Activated CD4-positive, alpha-beta T cell treated with anti-CD3 and anti-CD28 coated beads, Interleukin-2, amount 10 ng/mL, durations not matched to agents 7 days and 5 days (primary cell): ENCODE measurements around the gene SDHB. TPM values are rescaled to one million over a fixed set of nuclear protein-coding genes. Genes with fewer than 3 reads are reported as not detected.

Source experiments
- CTCF ChIA-PET: fragments of 350-600 bp; sonication (Branson Sonifier 250); formaldehyde crosslinking; loops from one replicate; lab custom pipeline; 2021; ENCODE audit warnings: antibody characterized with exemption; lab: Charles Lee
- POLR2A ChIA-PET: fragments of 350-600 bp; sonication (Branson Sonifier 250); formaldehyde crosslinking; loops from one replicate; lab custom pipeline; 2021; ENCODE audit warnings: antibody characterized with exemption; lab: Charles Lee
- DNase-seq: peaks from one replicate; pipeline ENCODE4 v3.0.0-alpha.2; 2020
- H3K27ac Mint-ChIP-seq: one replicate; pipeline ENCODE4 v1.8.0; 2021; ENCODE audit warnings: mild to moderate bottlenecking, moderate library complexity, mixed read lengths
- H3K27me3 Mint-ChIP-seq: one replicate; pipeline ENCODE4 v1.8.0; 2021; ENCODE audit warnings: mixed read lengths
- H3K36me3 Mint-ChIP-seq: one replicate; pipeline ENCODE4 v1.8.0; 2021; ENCODE audit warnings: low read depth, mixed read lengths
- H3K4me1 Mint-ChIP-seq: one replicate; pipeline ENCODE4 v1.8.0; 2021; ENCODE audit warnings: mixed read lengths
- H3K4me3 Mint-ChIP-seq: one replicate; pipeline ENCODE4 v1.8.0; 2021; ENCODE audit warnings: mild to moderate bottlenecking, moderate library complexity, mixed read lengths
- H3K9me3 Mint-ChIP-seq: one replicate; pipeline ENCODE4 v1.8.0; 2021; ENCODE audit warnings: mixed read lengths
- total RNA-seq, 2 experiments: library from RNA; stranded (reverse); gene quantifications; one replicate each; pipeline ENCODE4 v1.2.3, GENCODE V29; 2021

SDHB gene
- 10 to 100 TPM; 77.7 to 82.8 TPM for total RNA-seq

- peaks cover 7% of the 10 kb centered on the region for H3K27me3 Mint-ChIP-seq
- ChIA-PET CTCF (interaction anchor here (1.0 to 1.9 kb wide), 3 partner anchors 9 to 102 kb away, joined by 3 to 4 read pairs (median 4); no protein-coding TSS in a partner anchor), POLR2A (no interaction called here)
- no peaks in the 10 kb centered on the region for H3K9me3 Mint-ChIP-seq
- DNase-seq: peak; percentile 99
- peaks cover 12% of the 10 kb centered on the region for H3K36me3 Mint-ChIP-seq
- peaks cover 26% of the 10 kb centered on the region for H3K4me1 Mint-ChIP-seq
- peak within 1 kb of the TSS; percentile 95 for H3K27ac Mint-ChIP-seq
- peak within 1 kb of the TSS; percentile 98 for H3K4me3 Mint-ChIP-seq
Measured at GRCh38 chr1:17053685-17054410, at the start of gene SDHB. SDHB (minus strand) TSS chr1:17054032; CDS start chr1:17054019, 13 bp downstream.

DNA sequence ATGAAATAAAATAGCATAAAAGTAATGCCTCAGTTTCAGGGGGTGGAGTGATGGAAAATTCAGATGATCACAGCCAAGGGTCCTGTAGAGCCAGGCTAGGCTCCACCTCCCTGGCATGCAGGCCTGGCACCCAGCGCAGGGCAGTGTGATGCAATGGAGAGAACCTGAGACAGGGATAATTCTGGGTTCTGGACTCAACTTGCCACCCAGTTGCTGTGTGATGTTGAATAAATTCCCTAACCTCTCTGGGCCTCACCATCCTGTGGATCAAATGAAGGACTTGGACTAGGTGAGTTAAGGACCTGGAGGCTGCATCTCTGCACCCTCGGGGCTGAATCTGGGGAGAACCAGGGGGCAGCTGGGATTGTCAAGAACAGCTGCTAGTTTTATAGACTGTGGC, 48.4 kb upstream of the SDHB start:
- no peak overlapping the region for H3K4me3 Mint-ChIP-seq
- no peaks in the 10 kb centered on the region for H3K4me1 Mint-ChIP-seq
- POLR2A ChIA-PET: no interaction called here
- no peaks in the 10 kb centered on the region for H3K27me3 Mint-ChIP-seq
- CTCF ChIA-PET: no interaction called here
- no peaks in the 10 kb centered on the region for H3K9me3 Mint-ChIP-seq
- H3K27ac Mint-ChIP-seq: no peak overlapping the region
- no peak for DNase-seq
- H3K36me3 Mint-ChIP-seq: no peaks in the 10 kb centered on the region

GRCh38 chr1:17101261-17101660, 47.4 kb upstream of the SDHB start:
- no peaks in the 10 kb centered on the region for H3K4me1 Mint-ChIP-seq
- no peak overlapping the region for H3K27ac Mint-ChIP-seq
- H3K36me3 Mint-ChIP-seq: no peaks in the 10 kb centered on the region
- DNase-seq: no peak
- POLR2A ChIA-PET: no interaction called here
- no peaks in the 10 kb centered on the region for H3K27me3 Mint-ChIP-seq
- no peaks in the 10 kb centered on the region for H3K9me3 Mint-ChIP-seq
- CTCF ChIA-PET: no interaction called here
- no peak overlapping the region for H3K4me3 Mint-ChIP-seq

DNA sequence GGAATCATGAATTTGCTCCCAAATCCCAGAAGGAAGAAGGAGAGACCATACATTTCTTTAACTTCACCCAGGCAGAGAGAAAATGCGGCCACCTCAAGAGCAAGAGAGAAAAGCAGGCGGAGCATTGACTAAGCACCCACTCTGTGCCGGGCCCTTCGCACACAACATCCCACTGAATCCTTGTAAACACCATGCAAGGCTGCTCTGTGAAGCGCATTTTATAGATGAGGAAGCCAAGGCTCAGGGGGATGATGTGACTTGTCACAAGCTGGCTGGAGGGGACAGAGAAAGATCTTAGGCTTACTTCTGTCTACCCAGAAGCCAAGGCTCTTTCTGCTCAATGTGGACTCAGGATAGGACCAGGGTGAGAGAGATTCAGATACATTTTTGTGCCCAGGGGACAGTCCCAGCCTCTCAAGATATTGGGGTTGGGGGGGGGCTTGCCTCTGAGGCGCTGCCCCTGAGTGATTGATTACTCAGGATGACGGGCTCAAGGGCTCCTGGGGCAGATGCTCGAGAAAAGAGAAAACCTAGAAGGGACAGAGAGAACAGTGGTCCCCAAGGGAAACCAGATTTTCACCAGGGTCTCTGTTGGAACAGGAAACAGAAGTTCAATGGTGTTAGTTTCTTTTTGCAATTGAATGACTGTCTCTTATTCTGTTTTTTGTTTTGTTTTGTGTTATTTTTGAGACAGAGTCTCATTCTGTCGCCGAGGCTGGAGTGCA, 45.9 kb upstream of the SDHB start:
- Mint-ChIP-seq H3K4me1 (no peaks in the 10 kb centered on the region), H3K27ac (no peak overlapping the region), H3K27me3 (no peaks in the 10 kb centered on the region), H3K9me3 (no peaks in the 10 kb centered on the region), H3K36me3 (no peaks in the 10 kb centered on the region), H3K4me3 (no peak overlapping the region)
- DNase-seq: no peak
- ChIA-PET CTCF (no interaction called here), POLR2A (no interaction called here)

- no peak for DNase-seq
- Mint-ChIP-seq H3K4me3 (no peak overlapping the region), H3K27me3 (no peaks in the 10 kb centered on the region), H3K36me3 (no peaks in the 10 kb centered on the region), H3K4me1 (no peaks in the 10 kb centered on the region), H3K27ac (no peak overlapping the region), H3K9me3 (no peaks in the 10 kb centered on the region)
- ChIA-PET POLR2A (no interaction called here), CTCF (interaction anchor here (0.6 kb wide), 1 partner anchor 231 kb away, joined by 4 read pairs; no protein-coding TSS in a partner anchor)
Measured at GRCh38 chr1:17098446-17099317, 44.9 kb upstream of the SDHB start.

DNA sequence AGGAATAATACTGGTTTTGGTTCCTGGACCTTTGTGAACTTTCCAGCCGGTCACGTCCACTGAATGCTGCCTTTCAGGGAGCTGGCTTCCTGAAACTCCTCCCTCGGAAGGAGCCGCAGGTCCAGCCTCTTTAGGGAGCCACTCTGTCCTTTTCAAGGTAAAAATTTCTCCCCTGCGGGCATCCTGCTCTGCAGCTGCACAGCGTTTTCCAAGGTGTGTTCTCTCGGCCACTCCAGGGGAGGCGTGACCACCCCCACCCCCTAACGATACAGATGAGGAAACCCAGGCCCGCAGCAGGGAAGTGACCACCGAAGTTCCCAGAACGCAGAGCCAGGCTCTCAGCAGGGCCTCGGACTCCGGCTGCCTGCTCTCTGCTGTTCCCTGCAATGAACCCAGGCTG, 44.0 kb upstream of the SDHB start:
- ChIA-PET CTCF (no interaction called here), POLR2A (no interaction called here)
- no peak overlapping the region for H3K4me3 Mint-ChIP-seq
- H3K4me1 Mint-ChIP-seq: no peaks in the 10 kb centered on the region
- no peak for DNase-seq
- H3K9me3 Mint-ChIP-seq: no peaks in the 10 kb centered on the region
- no peak overlapping the region for H3K27ac Mint-ChIP-seq
- no peaks in the 10 kb centered on the region for H3K36me3 Mint-ChIP-seq
- no peaks in the 10 kb centered on the region for H3K27me3 Mint-ChIP-seq

- H3K4me3 Mint-ChIP-seq: no peak overlapping the region
- H3K9me3 Mint-ChIP-seq: no peaks in the 10 kb centered on the region
- H3K27ac Mint-ChIP-seq: no peak overlapping the region
- H3K27me3 Mint-ChIP-seq: no peaks in the 10 kb centered on the region
- DNase-seq: no peak
- H3K36me3 Mint-ChIP-seq: no peaks in the 10 kb centered on the region
- ChIA-PET CTCF (no interaction called here), POLR2A (no interaction called here)
- H3K4me1 Mint-ChIP-seq: no peaks in the 10 kb centered on the region
Measured at GRCh38 chr1:17097147-17097546, 43.3 kb upstream of the SDHB start.

DNA sequence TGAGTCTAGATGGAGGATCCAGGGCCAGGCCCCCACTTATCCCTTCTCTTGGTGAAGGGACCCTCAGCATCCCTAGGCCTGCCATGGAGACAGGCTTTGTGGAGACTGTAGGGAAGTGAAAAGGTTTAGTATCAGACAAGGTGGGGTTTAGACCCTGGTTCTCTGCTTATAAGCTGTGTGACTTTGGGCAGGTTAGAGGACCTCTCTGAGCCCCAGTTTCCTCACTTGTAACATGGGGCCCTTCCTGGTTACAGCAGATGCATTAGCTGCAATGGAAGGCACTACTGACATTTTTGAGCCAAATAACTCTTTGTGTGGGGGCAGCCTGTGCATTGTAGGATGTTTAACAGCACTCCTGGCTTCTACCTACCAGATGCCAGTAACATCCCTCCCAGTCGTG, 42.8 kb upstream of the SDHB start:
- Mint-ChIP-seq H3K27me3 (no peaks in the 10 kb centered on the region), H3K4me3 (no peak overlapping the region), H3K9me3 (no peaks in the 10 kb centered on the region), H3K36me3 (no peaks in the 10 kb centered on the region), H3K27ac (no peak overlapping the region), H3K4me1 (no peaks in the 10 kb centered on the region)
- CTCF ChIA-PET: no interaction called here
- DNase-seq: no peak
- POLR2A ChIA-PET: no interaction called here

GRCh38 chr1:17095141-17095540, 41.3 kb upstream of the SDHB start:
- no peaks in the 10 kb centered on the region for H3K4me1 Mint-ChIP-seq
- no peak for DNase-seq
- no peaks in the 10 kb centered on the region for H3K9me3 Mint-ChIP-seq
- CTCF ChIA-PET: no interaction called here
- H3K36me3 Mint-ChIP-seq: no peaks in the 10 kb centered on the region
- POLR2A ChIA-PET: no interaction called here
- no peak overlapping the region for H3K27ac Mint-ChIP-seq
- H3K4me3 Mint-ChIP-seq: no peak overlapping the region
- H3K27me3 Mint-ChIP-seq: no peaks in the 10 kb centered on the region

DNA sequence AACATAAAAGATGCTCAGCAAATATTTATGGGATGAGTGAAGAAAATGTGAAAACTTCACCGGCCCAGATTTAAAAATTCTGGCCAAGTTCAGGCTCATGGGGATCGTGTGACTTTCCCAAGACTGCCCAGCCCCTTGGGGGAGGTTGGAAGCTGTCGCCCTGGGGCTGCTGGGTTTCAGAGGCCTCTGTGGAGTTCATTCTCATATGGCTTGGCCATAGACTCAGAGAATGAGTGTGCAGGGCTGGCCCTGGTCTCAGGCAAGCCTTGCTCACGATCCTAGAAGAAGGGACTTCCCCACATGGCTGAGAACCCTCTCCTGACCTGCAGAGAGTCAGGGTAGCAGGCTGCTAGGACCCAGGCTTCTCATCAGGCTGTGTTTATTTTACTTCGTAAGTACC, 40.8 kb upstream of the SDHB start:
- Mint-ChIP-seq H3K27ac (no peak overlapping the region), H3K4me1 (no peaks in the 10 kb centered on the region), H3K36me3 (no peaks in the 10 kb centered on the region), H3K27me3 (no peaks in the 10 kb centered on the region), H3K9me3 (no peaks in the 10 kb centered on the region), H3K4me3 (no peak overlapping the region)
- POLR2A ChIA-PET: no interaction called here
- no peak for DNase-seq
- CTCF ChIA-PET: no interaction called here

DNA sequence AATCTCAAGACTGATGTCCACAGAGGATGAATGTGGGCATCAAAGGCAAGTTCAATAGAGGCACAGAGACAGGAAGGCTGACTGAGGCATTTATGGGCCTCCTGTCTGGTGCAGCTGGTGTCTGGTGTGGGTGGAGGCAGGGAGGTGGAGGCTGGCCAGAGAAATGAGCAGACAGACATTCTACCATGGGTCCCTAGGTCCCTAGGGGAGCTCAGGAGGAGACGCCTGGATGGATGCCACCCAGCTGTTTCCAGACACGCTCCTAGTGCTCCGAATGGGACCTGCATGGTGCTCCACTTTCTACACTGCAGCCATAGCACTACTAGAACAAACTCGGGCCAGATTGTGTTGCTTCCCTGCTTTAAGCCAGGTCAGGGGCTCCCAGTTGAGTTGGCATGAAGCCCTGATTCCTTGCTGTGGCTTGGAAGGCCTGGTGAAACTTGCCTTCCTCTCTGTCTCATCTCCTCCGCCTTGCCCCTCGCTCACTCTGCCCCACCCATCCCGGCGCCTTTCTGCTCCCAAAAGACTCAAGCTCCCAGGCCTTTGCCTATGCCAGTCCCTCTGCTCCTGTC, 40.1 kb upstream of the SDHB start:
- H3K36me3 Mint-ChIP-seq: no peaks in the 10 kb centered on the region
- H3K27me3 Mint-ChIP-seq: no peaks in the 10 kb centered on the region
- H3K4me1 Mint-ChIP-seq: no peaks in the 10 kb centered on the region
- ChIA-PET CTCF (no interaction called here), POLR2A (no interaction called here)
- H3K4me3 Mint-ChIP-seq: no peak overlapping the region
- DNase-seq: no peak
- H3K9me3 Mint-ChIP-seq: no peaks in the 10 kb centered on the region
- no peak overlapping the region for H3K27ac Mint-ChIP-seq

DNA sequence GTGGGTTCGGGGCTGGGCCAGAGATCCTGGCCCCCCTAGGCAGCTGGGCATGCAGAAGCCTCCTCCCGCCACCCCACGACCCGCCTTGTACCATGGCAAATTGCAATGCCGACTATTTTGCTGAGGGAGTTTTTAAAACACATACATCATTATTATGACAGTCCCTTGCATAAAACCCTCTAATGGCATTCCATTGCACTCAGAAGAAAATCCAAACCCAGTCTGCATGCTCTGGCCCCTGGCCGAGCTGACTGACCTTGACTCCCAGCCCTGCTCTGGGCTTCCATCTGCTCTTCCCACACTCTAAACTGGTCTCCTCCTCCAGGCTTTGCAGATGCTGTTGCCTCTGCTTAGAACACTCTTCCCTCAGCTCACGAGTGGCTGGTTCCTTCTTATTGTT, 37.4 kb upstream of the SDHB start:
- no peaks in the 10 kb centered on the region for H3K27me3 Mint-ChIP-seq
- POLR2A ChIA-PET: no interaction called here
- DNase-seq: no peak
- no peaks in the 10 kb centered on the region for H3K36me3 Mint-ChIP-seq
- no peaks in the 10 kb centered on the region for H3K9me3 Mint-ChIP-seq
- H3K4me3 Mint-ChIP-seq: no peak overlapping the region
- CTCF ChIA-PET: no interaction called here
- H3K27ac Mint-ChIP-seq: no peak overlapping the region
- H3K4me1 Mint-ChIP-seq: no peaks in the 10 kb centered on the region
